Measurements from ENCODE around the gene DLX1.

Gene DLX1

DNA sequence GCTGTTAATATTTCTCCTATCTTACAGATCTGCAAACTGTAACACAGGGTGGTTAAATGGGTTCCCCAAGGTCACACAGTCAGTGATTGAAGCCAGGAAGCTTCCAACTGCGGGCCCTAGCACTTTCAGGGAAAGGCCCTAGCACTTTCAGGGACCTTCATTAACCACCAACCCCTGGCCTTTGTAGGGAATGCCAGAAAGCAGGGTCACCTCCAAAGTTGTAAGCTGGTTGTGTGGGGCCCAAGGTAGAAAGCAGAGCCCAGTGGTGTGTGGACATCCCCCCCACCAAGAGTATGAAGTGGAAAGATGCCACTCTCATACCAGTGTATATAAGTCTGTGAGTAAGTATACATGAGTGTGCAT lies 13.0 kb downstream of the DLX1 start:
- no peak overlapping the region for H3K4me3 ChIP-seq (ENCODE audit: low read depth, low read length)
- in situ Hi-C loops (cut with HindIII; ENCODE audit: low sequenced_read_pairs), result no loop called here
- no peak for TF ChIP-seq CTCF (IDR thresholded peaks at IDR 0.05; ENCODE audit: low read depth, low read length, missing control alignments)
- DNase-seq (ENCODE audit: low read depth), result no peak

DNA sequence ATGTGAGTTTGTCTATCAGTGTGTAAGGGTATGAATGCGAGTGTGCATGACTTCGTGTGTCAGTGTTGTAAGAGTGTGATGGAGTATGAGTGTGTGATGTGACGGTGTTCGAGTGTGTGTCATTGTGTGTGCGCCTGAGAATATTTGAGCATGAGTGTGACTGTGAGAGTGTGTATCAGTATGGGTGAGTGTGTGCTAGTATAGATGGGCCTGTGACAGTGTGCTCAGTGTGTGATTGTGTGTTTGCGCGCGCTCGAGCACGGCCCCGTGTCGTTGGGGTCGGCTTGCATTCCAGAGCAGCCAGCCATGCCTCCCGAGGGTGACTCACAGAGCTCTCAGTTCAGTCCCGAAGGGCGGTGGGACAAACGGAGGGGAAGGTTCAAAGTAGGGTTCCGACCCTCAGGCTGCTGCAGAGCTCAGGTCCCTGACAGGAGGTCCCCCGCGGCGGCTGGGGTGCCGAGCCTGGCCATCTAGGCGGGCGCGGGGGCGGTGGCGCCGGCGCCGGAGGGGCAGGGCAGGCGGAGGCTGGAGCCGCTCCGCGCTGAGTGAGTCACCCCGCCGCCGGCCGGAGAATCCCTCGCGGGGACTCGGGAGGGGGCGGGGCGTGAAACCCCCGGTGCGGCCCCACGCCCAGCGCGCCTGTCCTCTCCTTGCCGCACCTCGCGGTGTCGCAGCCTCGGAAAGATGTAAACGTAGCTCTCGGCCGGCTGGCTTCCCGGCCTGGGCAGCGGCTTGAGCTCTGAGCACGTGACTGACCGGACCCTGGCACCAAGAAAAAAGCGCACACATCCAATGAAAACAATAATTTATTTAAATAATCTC lies 13.6 kb downstream of the DLX1 start:
- TF ChIP-seq CTCF (IDR thresholded peaks at IDR 0.05; ENCODE audit: low read depth, low read length, missing control alignments), result no peak
- in situ Hi-C loops (cut with HindIII; ENCODE audit: low sequenced_read_pairs), result no loop called here
- H3K4me3 ChIP-seq (ENCODE audit: low read depth, low read length), result peak overlapping the region; percentile 38
- DNase-seq (ENCODE audit: low read depth), result no peak

- peak overlapping the region; percentile 38 for H3K4me3 ChIP-seq (ENCODE audit: low read depth, low read length)
- no peak for TF ChIP-seq CTCF (IDR thresholded peaks at IDR 0.05; ENCODE audit: low read depth, low read length, missing control alignments)
- in situ Hi-C loops (cut with HindIII; ENCODE audit: low sequenced_read_pairs), result no loop called here
- DNase-seq (ENCODE audit: low read depth), result no peak
These were observed 14.3 kb downstream of the DLX1 start for GRCh38 chr2:172099472-172100079.

- in situ Hi-C loops (cut with HindIII; ENCODE audit: low sequenced_read_pairs), result no loop called here
- H3K4me3 ChIP-seq (ENCODE audit: low read depth, low read length), result no peak overlapping the region
- no peak for DNase-seq (ENCODE audit: low read depth)
- no peak for TF ChIP-seq CTCF (IDR thresholded peaks at IDR 0.05; ENCODE audit: low read depth, low read length, missing control alignments)
These were observed 15.0 kb downstream of the DLX1 start for GRCh38 chr2:172100080-172100934.

- in situ Hi-C loops (cut with HindIII; ENCODE audit: low sequenced_read_pairs), result no loop called here
- no peak for DNase-seq (ENCODE audit: low read depth)
- no peak for TF ChIP-seq CTCF (IDR thresholded peaks at IDR 0.05; ENCODE audit: low read depth, low read length, missing control alignments)
- peak overlapping the region; percentile 47 for H3K4me3 ChIP-seq (ENCODE audit: low read depth, low read length)
These were observed 15.9 kb downstream of the DLX1 start for GRCh38 chr2:172100935-172101820.

Measured in astrocyte of the cerebellum (primary cell).